Erythroblast (primary cell): ENCODE measurements around the gene SCARB1.

Source experiments
- GATA1 ChIP-seq: IDR thresholded peaks from 2 replicates; pipeline ENCODE4 v1.6.1; 2011; ENCODE audit warnings: low read depth, mild to moderate bottlenecking, control low read depth, low read length, moderate library complexity
- POLR2A ChIP-seq: IDR thresholded peaks from 2 replicates; pipeline ENCODE4 v1.6.1; 2011; ENCODE audit warnings: mild to moderate bottlenecking, low read length

- TF ChIP-seq GATA1 (no peak), POLR2A (no peak)
Observed at GRCh38 chr12:124848621-124849380, 14.9 kb downstream of the SCARB1 start.
